Hepatocyte (in vitro differentiated cells): ENCODE data around the gene CCDC83.
"Not testable (repeated sequence)": the region's sequence is repeated elsewhere in the genome, so short reads cannot be mapped to it uniquely, and the experiment has no call there.

Source experiments
- CTCF ChIP-seq: fragments of 200-600 bp; sonication (generic); IDR thresholded peaks from 2 replicates; pipeline ENCODE4 v1.5.1; 2016; ENCODE audit warnings: antibody characterized with exemption, mild to moderate bottlenecking; ENCODE audit not compliant: poor library complexity
- EZH2 ChIP-seq: fragments of 200-600 bp; sonication (generic); IDR thresholded peaks from 2 replicates; pipeline ENCODE4 v1.6.1; 2016; ENCODE audit warnings: antibody characterized with exemption, mild to moderate bottlenecking, borderline replicate concordance
- EZH2phosphoT487 ChIP-seq: fragments of 200-600 bp; sonication (generic); IDR thresholded peaks from one replicate; pipeline ENCODE4 v1.6.1; 2018; ENCODE audit warnings: antibody characterized with exemption, mild to moderate bottlenecking, low read depth, moderate library complexity; ENCODE audit not compliant: unreplicated experiment, severe bottlenecking

DNA sequence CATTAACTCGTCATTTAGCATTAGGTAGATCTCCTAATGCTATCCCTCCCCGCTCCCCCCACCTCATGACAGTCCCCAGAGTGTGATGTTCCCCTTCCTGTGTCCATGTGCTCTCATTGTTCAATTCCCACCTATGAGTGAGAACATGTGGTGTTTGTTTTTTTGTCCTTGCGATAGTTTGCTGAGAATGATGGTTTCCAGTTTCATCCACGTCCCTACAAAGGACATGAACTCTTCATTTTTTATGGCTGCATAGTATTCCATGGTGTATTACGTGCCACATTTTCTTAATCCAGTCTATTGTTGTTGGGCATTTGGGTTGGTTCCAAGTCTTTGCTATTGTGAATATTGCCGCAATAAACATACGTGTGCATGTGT is 96.9 kb downstream of the CCDC83 start:
- not testable (repeated sequence) for TF ChIP-seq CTCF, EZH2, EZH2phosphoT487
